Measurements from ENCODE around the gene S100A11. TPM values are rescaled to one million over a fixed set of nuclear protein-coding genes. Genes with fewer than 3 reads are reported as not detected.

The S100A11 gene
- total and polyA plus RNA-seq, 9 of the 15 experiments (the other 6 are each of a cell fraction or from before 2014, with no cell fraction given), result 131 to 808 (median 235) TPM

- TF ChIP-seq ZNF586 (CRISPR knock-in tag; conservative IDR thresholded peaks at IDR 0.05) (no peak), MNT (conservative IDR thresholded peaks at IDR 0.05) (peak; percentile 28 to 64; a peak in 2 of 4 replicates), ZNF12 (CRISPR knock-in tag; IDR thresholded peaks at IDR 0.05) (no peak), CCNT2 (IDR thresholded peaks at IDR 0.05; ENCODE audit: borderline replicate concordance, extremely low read depth, insufficient read length, low read depth, low read length) (peak; percentile 93), JUND (IDR thresholded peaks at IDR 0.05; ENCODE audit: borderline replicate concordance, low read depth, low read length) (peak; percentile 97), JUND (tag; IDR thresholded peaks at IDR 0.05; ENCODE audit: borderline replicate concordance, low read depth, low read length) (peak; percentile 98), TBL1XR1 (IDR thresholded peaks at IDR 0.05; ENCODE audit: low read length in 2 of 2) (peak in 1 of 2 experiments; percentile 81; a peak in 2 of 4 replicates), CTBP1 (IDR thresholded peaks at IDR 0.05; ENCODE audit: borderline replicate concordance) (peak; percentile 97), ZBTB8A (IDR thresholded peaks at IDR 0.05; ENCODE audit: partially characterized antibody) (no peak), ZNF589 (CRISPR knock-in tag; IDR thresholded peaks at IDR 0.05; ENCODE audit: low read depth) (peak; percentile 71; the same call in 1 of the 2 replicates), E2F1 (CRISPR knock-in tag; IDR thresholded peaks at IDR 0.05) (no peak), NEUROD1 (IDR thresholded peaks at IDR 0.05; ENCODE audit: borderline replicate concordance, low read depth, low read length, partially characterized antibody) (no peak), CREBBP (IDR thresholded peaks at IDR 0.05; ENCODE audit: low read depth, low read length) (no peak), ZNF644 (tag; IDR thresholded peaks at IDR 0.05; ENCODE audit: low read depth) (0 out of 2 replicates have a peak, but pooled peaks have one; percentile 31), PML (IDR thresholded peaks at IDR 0.05; ENCODE audit: low read length) (peak; percentile 89), HDAC2 (IDR thresholded peaks at IDR 0.05) (peak; percentile 100), TBP (optimal IDR thresholded peaks at IDR 0.05; ENCODE audit: low read depth, low read length) (no peak), PKNOX1 (IDR thresholded peaks at IDR 0.05) (peak; percentile 91), JUN (IDR thresholded peaks at IDR 0.05; ENCODE audit: borderline replicate concordance, low read depth, low read length) (peak; percentile 82; the same call in 1 of the 2 replicates), JUN (CRISPR knock-in tag; IDR thresholded peaks at IDR 0.05; ENCODE audit: borderline replicate concordance) (no peak), SMAD4 (CRISPR knock-in tag; conservative IDR thresholded peaks at IDR 0.05) (peak; percentile 75), MED1 (CRISPR knock-in tag; IDR thresholded peaks at IDR 0.05; ENCODE audit: borderline replicate concordance) (no peak)
Observed at GRCh38 chr1:151988405-151988923, 48.3 kb downstream of the S100A11 start (continued).
